ENCODE data around the gene BEND7.
A peak's percentile ranks its signal among the peaks of the same experiment; 100 is the strongest.

Gene BEND7

DNA sequence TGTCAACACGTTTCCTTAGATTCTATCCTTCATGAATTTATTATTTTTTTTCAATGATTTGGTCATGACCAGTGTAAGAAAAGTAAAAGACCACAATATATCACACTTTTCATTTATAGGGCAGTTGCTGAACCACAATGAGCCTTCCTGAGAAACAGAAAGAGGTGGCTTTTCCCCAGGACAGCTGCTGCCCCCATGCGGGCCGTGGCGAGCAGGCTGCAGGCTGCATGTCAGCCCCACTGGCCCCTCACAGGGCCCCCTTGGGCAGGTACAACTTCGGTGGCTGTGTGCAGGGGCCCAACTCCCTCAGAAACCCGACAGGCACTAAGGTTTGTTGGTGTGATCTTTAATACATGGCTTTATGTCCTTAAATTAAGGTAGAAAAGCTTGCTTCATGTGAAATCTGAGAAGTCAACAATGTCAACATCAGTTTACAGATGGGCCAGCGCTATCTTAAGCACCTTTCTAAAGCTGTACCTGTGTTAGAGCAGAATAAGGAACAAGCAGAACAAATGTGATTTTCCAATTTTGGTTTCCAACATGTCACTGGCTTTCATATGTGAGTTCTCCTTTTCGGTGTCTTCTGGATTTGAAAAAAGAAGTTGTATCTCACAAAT lies 10.6 kb downstream of the BEND7 start:
- no peak for DNase-seq

DNA sequence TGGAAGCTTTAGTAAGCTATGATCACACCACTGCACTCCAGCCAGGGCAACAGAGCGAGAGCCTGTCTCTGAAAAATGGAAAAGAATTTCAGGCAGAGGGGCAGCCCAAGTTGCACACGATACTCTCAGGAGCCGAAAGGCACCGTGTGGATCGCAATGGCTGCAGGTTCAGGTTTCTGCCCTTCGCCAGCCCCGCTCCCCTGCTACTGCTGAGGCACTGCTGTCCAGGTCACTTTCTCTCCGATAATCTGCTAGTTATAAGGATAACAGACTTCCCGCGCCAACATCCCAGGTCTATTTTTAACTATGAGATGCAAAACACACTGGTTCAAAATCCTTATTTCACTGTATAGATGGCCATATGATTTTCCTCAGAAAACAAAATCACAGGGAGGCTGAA lies 11.1 kb downstream of the BEND7 start:
- DNase-seq = no peak

DNA sequence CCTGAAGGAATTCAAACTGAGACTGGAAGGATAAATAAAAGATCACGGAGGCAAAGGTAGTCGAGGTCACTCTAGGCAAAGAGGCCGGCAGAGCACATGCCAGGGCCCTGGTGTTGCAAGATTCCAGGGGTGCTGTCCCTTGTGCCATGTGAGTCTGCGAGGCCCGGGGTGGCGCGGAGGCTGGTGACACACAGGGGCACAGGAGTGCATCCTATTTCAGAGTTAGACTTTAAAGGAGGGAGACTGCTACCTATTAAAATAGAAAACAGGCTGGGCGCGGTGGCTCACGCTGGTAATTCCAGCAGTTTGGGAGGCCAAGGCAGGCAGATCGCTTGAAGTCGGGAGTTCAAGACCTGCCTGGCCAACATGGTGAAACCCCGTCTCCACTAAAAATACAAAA lies 12.6 kb downstream of the BEND7 start:
- no peak for DNase-seq

DNA sequence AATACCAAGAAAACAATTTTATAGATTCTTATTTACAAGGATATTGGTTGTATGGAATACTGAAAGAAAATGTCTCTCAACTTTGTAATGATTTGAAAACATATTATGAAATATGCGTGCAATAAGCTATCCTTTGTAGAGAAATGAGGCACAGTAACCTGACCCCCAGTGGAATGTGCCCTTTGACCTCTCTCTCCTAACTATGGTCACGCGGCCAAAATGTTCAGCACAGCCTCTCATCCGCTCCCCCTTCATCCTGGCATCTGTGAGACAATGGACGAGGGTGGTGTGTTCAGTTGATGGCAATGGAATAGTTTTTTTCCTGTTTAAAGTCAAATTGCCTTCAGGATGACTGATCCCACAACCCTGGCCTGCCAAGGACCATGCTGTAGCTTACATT lies 13.3 kb downstream of the BEND7 start:
- DNase-seq = no peak

DNA sequence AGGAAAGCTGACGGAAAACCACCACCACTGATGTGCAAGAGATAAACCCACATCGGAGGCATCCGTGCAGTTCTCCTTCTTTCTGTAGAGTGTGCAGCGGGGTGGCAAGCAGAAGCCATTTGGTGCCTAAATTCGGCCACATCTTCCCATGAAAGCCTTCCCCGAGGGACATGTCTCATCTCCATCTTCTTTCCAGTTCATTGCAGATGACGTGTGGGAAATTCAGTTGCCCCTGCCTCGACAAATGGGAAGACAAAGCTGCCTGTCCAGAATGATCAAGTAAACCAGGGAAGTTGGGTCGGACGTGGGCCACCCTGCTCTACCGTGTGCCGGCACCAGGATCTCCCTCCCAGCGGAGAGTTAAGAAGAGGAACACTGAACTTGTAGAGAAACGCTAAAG lies 14.5 kb downstream of the BEND7 start:
- DNase-seq = no peak

DNA sequence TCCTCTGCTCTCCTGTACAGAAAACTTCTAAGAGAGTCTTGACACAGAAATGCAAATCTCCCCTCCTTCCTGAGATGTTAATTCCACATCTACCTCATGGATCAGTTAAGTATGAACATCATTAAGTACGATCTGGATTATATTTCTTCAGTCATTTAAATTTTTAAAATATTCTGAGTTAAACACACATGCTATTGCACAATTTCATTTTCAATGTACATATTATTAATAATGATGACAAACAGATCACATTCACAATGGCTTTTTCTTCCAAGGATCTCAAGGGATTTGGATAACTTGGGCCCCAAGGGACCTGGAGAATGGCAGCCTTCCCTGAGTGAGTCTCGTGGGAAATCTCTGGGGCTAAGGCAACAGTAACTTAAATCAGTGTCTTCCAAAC lies 16.2 kb downstream of the BEND7 start:
- no peak for DNase-seq

DNA sequence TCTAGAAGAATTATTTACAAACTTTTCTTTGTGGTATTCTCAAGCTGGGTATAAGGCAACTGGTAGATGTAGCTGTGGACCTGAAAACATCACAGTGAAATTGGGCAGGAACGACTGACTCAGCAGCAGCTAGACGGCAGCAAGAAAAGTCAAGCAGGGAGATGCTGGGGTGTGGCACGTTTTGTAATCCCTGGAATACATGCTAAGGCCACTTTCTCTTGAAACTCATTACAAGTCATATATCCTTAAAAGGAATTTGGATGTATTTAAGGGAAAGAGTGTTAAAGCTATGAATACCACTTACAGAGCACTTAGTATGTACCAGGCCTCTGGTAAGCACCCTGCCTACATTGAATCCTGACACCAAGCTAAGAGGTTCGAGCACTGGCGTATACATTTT lies 17.4 kb downstream of the BEND7 start:
- DNase-seq = no peak

DNA sequence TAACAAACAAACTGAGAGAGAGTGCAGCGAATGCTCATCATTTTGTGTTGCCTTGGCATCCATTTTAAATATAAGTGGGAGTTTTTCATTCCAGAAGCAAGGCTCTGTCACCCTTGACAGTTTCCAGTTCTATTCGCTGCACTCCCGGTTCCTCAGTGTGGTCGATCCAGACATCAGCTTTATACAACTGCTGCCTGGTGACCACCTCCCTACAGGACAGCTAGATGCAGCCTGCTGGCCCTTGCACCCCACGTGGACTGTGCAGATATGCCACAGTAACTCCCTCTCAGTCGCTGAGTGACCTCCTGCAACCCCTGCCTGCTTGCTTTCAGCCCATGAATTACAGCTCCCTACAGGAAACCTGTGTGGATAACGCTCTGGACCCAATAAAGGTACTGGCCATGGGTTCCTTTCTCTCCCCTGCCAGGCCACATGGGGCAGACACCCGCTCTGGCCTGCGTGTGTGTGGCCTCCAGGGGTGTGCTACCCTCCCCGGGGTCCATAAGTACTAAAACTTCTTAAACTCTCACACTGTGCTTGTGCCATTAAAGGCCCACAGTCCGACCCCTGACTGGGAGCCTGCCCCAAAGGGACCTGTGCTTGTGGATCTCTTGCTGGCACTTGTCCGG lies 23.6 kb downstream of the BEND7 start:
- no peak for DNase-seq

DNA sequence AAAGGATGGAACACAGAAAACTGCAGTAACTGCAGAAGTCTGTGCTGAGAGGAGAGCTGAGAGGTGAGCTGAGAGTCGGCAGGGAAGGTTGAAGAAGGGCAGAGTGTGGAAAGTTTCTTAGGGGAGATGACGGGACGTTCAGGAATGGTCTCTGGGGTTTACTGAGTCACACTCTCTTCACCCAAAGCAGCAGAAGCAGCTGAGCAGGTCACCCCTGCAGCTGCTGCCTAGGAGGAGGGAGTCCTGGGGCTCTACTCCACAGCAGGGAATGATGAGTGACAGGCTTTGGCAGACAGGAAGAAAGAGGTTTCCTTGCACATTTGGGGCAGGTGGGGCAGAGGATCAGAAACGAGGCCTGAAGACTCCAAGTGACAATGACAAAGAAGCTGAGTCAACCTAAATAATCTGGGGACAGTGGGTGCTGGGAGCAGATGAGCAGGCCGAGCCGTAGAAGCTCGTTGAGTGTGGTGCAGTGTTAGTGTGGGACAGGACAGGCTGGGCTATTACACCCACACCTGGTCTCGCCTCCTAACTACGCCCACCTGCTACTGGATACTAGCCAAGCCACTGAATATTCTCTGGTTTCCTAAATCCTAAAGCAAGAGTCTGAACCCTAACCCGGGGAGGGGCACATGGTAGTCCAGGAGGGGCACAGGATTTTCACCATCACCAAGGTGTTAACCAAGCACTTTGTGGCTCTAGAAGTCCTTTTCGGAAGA lies 24.9 kb downstream of the BEND7 start:
- DNase-seq = no peak

DNA sequence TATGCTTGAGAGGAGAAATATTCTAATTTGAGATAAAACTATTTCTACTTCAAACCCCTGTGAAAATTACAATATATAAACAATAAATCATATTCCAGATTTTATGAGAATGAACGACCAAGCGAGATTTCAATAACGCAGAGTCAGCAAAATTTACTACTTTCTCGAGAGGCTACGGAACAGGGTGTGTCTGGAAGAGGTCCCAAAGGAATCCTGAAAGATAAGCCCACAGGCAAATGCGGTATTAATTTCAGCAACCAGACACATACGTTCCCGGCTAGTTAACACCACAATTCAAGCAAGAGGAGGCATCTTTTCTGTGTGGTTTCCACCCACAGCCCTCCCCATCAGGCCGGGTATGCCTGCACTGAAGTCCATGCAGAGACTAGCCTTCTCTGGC lies 26.4 kb downstream of the BEND7 start:
- DNase-seq = no peak

DNA sequence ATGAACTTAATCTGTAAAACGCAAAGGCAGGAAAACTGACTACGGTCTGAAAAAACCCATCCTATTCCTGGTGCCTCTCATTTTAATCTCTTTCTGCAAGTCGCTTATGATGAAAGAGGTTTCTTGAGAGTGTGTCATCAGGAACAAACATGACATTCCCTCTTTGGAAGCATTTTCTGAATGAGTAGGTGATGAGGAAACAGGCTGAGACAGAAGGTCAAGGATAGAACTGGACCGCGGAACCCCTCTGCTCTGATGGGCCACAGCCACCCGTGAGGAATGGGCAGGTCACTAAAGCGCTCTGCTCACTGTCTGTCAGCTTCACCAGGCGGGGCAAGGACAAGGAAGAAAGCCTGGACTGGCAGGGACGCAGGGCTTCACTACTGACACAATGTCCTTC lies 28.6 kb downstream of the BEND7 start:
- DNase-seq = no peak

DNA sequence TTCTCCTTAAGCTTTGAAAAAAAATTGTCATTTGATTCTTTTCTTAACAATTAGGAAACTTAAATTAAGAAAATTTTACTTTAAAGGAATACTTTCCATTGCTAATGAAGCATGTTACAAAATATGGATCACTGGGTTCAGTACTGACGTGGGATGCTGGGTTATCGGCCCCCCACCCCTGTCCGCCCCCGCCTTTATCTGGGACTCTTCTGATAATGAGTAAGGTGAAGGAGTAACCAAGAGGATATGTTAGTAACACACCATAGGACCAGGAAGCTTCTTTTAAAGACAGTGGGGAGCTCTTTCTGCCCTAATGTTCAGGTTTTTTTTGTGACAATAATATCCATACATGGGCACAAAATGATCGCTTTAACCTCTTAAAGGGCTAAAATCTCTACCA lies 29.7 kb downstream of the BEND7 start:
- no peak for DNase-seq

DNA sequence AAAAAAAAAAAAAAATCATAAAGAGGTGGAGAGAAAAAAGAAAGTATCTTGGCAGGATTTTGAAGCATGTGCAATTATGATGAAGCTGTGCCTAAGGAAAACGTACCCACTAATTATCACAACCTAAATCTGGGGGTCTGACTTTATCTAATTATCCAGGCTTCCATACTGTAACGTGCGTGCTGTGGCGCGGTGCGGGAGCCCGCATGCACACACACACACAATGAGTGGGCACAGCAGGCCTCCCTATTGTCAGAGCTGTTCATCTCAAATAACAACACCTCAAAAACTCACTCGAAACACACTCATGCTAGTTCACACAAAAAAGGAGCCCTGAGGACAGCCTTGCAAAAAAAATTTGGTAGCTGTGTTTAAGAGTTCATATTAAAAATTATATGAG lies 31.9 kb downstream of the BEND7 start:
- no peak for DNase-seq

DNA sequence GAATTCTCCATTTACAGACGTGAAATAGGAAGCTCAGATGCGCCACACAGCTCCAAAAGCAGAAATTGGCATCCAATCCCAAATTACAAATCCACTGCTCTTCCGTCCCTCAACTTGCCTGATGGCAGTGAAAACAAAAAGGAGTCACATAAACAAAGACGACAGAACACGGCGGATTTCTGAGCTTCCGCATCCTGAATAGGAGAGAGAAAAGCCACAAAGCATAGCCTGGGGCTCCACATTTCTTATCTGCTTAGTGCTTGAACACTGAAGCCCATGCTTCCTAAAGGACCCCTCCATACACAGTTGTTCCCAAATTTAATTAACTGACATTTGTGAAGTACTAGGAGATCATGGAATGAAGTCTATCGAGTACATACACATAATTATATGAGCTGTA lies 32.6 kb downstream of the BEND7 start:
- DNase-seq = no peak

DNA sequence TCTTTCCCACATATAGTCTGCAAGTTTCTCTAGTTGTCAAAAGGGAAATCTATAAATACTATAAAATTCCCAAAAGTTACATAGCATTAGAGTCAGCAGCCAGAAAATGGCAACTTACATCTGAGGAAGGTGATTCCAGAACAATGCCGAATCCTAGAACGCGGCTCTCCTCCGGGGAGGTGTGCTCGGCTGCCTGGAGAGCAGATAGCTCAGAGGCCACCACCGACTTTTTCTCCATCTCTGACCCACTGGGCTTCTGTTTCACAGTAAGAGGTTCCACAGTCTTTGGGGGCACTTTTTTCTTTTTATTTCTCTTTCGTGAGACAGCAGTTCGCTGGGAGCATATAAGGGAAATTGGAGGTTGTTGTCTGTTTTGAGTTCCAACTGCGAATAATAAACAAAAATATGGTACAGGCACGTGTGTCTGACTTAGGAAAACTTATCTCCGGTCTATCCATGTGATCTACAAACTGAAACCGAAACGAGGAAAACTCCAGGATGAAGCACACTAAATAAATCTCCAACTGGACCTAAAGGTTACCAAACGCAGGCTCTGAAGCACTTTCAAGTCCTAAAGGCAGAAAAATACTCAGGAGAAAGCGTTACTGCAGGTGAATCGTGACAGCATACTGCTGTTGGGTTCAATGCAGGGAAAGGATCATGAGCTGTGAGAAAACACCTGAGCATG lies 36.2 kb downstream of the BEND7 start:
- DNase-seq = no peak

DNA sequence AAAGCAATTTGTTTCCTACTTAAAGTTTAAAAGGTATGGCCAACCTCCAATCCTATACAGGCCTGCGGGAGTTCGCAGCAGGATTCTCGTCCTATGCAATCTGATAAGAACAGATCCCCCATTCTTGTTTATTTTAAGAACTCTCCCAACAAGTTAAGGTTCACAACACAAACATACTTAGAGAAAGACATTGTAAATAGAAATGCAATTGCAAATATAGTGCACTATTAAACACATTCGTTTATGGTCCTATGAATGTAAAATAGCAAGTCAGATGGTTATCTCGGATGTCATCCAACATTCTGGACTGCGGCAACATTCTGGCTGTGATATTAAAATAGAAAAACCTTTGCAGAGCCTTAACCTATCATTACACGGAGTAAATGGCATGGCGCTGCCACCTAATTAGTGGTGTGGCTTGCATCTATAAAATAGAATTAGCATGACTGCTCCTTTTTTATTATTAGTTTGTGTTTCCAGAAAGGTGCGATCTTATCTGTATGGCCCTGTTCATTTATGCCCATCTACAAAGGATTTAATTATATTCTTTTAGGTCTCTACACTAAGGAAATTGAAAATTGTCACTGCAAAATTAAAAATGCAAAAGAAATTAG lies 37.0 kb downstream of the BEND7 start:
- no peak for DNase-seq

DNA sequence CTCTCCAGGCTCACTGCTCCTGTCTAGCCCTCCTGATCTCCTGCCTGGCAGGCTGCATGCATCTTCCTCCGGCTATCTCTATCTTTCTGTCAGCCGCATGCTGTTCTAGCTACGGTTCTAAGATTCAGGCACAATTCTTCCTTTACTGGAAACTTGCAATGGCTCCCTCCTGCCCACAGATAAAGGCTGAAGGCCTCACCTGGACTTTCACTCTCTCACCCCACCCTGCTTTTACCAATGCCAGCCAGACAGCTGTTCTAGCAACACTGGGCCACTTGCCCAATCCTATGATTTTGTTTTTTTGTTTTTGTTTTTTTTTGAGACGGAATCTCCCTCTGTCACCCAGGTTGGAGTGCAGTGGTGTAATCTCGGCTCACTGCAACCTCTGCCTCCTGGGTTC lies 38.3 kb downstream of the BEND7 start:
- no peak for DNase-seq

DNA sequence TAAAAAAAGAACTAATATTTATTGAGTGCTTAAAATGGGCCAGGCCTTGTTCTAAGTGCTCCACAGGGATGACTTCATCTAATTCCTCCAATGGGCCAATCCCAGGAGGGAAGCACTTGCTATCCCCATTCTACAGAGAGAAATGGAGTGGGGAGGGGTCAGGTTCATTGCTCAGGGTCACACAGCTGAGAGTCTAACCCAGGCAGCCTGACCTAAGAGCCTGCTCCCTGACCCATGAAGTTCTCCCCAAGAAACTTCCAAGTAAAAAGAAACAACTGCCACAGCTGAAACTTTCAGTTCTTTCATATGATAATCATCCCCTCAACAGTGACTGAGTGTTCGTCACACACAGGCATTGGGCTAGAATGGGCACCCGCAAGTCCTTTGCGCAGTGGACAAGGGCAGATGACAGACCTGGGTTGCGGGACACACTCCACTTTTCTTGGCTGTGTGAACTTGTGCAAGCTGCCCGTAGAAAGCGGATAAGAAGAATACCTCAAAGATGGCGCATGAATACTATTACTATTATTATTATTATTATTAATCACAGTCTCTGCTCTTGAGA lies 39.7 kb downstream of the BEND7 start:
- DNase-seq = no peak

DNA sequence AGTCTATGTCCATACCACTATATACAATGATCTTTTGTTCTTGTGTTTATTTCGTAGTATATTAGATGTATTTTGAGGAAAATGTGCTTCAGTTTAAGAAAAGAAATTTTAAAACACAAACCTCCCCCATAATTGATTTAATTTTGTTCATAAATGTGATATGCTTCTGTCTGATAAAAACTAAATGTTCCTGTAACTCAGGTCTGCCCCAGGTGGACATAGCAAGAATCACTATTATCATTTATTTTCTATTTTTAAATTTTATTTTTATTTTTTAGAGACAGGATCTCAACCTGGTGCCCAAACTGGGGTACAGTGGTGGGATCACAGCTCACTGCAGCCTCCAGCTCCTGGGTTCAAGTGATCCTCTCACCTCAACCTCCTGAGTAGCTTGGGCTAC lies 43.2 kb downstream of the BEND7 start:
- no peak for DNase-seq

DNA sequence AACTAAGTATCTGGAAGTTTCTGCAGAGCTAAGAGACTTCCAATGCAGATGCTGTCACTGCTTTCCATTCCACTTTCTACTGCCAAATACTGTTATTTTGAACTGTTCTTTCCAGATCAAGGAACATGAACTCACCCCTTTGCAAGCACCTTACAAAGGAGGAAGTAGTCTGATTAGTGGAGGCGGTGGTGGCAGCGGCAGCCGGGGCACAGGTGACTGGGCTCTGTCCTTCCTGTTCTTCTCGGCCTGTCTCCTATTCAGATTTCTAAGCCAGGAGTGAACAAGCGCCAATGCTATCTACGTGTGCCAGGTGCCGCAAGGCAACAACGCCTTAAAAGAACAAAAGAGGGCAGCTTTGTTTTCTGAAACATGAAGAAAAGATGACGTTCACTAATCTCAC lies 44.9 kb downstream of the BEND7 start:
- peak in 1 of 2 donors; percentile 22 for DNase-seq

DNA sequence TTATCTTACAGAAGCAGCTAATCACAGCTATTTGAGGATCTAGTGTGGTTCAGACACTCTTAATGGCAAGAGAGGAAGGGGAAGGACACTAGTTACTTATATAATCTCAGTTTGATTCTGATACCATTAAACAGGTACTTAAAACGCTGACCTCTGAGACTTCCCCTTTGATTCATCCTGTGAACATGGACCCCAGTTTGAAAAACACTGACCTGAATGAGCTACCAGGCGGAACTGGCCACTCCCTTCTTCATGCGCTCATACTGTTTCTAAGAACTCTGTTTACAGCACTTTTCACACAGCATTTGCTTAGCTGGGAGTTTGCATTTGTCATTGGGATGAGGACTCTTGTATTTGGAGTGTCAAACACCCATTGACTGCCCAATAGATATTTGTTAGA lies 45.7 kb downstream of the BEND7 start:
- no peak for DNase-seq

DNA sequence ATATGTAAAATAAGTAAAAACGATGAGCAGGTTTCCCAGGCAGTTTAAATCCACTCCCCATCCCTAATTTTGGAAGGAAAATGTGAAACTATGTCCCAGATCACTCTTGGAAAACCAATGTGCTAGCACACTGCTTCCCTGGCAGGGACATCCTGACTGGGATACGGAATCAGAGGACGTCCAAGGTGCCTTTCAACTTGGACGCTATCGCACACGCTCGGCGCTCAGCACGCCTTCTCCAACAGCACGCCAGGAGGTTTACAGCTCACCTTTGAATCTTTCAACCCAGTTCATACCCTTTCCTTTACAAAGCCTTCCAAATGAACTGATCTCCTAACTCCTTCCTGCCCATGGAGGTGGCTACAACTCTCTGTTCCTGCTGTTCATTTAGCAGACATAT lies 47.1 kb downstream of the BEND7 start:
- DNase-seq = no peak

DNA sequence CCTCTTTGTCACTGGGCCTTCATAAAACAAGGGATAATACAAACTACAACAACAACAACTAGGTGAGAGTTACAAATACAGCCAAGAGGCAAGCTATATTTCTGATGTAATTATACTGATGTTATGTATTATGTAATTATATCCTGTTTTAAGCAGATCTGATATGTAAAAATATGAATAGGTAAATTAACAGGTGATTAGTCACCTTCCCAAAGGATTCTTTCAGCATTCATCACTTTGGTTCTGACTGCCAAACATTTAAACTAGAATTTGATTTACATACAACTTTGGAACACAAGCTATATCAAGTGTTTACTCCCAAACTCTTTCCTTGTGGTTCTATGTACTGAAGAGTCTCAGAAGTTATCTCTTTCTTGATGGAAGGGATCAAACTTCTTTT lies 53.7 kb downstream of the BEND7 start:
- DNase-seq = no peak

Data from CD4-positive, alpha-beta T cell treated with Interferon alpha-2 for 1 hour (primary cell).